HepG2 (cell line): ENCODE measurements around the gene CSNK1D. TPM values are rescaled to one million over a fixed set of nuclear protein-coding genes. Genes with fewer than 3 reads are reported as not detected.

Experiments used
- ATF7 ChIP-seq, 2 experiments: fragments of 450-650 bp in 1 of 2; sonication (generic) in 1 of 2; formaldehyde crosslinking in 1 of 2; IDR thresholded peaks; 2 replicates each; pipeline versions ENCODE4 v1.4.0 to v1.6.1; 2016 to 2020; ENCODE audit warnings: antibody characterized with exemption in 1 of 2, mild to moderate bottlenecking in 1 of 2, missing genetic modification reagents in 1 of 2
- ATRX ChIP-seq: sonication (generic); formaldehyde crosslinking; IDR thresholded peaks from 2 replicates; pipeline ENCODE4 v1.4.0; 2020; ENCODE audit warnings: missing genetic modification reagents, borderline replicate concordance
- FOSL1 ChIP-seq: sonication (generic); formaldehyde crosslinking; IDR thresholded peaks from 2 replicates; pipeline ENCODE4 v1.9.0; 2021; ENCODE audit warnings: missing genetic modification reagents, borderline replicate concordance
- FOXA3 ChIP-seq: IDR thresholded peaks from 2 replicates; pipeline ENCODE4 v1.6.1; 2016; ENCODE audit warnings: missing genetic modification reagents, missing compliant biosample characterization
- GATA4 ChIP-seq: sonication (generic); IDR thresholded peaks from 2 replicates; pipeline ENCODE4 v1.6.1; 2016; ENCODE audit warnings: antibody characterized with exemption, low read depth, borderline replicate concordance
- GPBP1L1 ChIP-seq: sonication (generic); formaldehyde crosslinking; IDR thresholded peaks from 2 replicates; pipeline ENCODE4 v1.5.0; 2020; ENCODE audit warnings: mild to moderate bottlenecking, missing genetic modification reagents
- HMGXB4 ChIP-seq, 2 experiments: sonication (generic) in 1 of 2; formaldehyde crosslinking in 1 of 2; IDR thresholded peaks; 2 replicates each; pipeline versions ENCODE4 v1.4.0 to v1.6.1; 2018 to 2020; ENCODE audit warnings: missing genetic modification reagents in 2 of 2, borderline replicate concordance in 1 of 2, low read depth in 1 of 2, mild to moderate bottlenecking in 1 of 2, missing biosample characterization in 1 of 2
- KIAA2018 ChIP-seq: sonication (generic); formaldehyde crosslinking; IDR thresholded peaks from 2 replicates; pipeline ENCODE4 v1.5.0; 2020; ENCODE audit warnings: mild to moderate bottlenecking, missing genetic modification reagents, borderline replicate concordance
- MIXL1 ChIP-seq: IDR thresholded peaks from 2 replicates; pipeline ENCODE4 v1.6.1; 2016
- MTA1 ChIP-seq: sonication (generic); formaldehyde crosslinking; IDR thresholded peaks from 2 replicates; pipeline ENCODE4 v1.4.0; 2020; ENCODE audit warnings: missing genetic modification reagents, mild to moderate bottlenecking, borderline replicate concordance
- REL ChIP-seq: sonication (generic); formaldehyde crosslinking; conservative IDR thresholded peaks from 2 replicates; pipeline ENCODE4 v1.8.0; 2022; ENCODE audit warnings: mild to moderate bottlenecking, missing genetic modification reagents, moderate library complexity
- SIX4 ChIP-seq: sonication (generic); formaldehyde crosslinking; IDR thresholded peaks from 2 replicates; pipeline ENCODE4 v1.4.0; 2020; ENCODE audit warnings: missing genetic modification reagents
- SMYD3 ChIP-seq: sonication (generic); formaldehyde crosslinking; IDR thresholded peaks from 2 replicates; pipeline ENCODE4 v1.8.1; 2023; ENCODE audit warnings: mild to moderate bottlenecking, missing genetic modification reagents
- THAP11 ChIP-seq: IDR thresholded peaks from 2 replicates; pipeline ENCODE4 v1.6.1; 2016; ENCODE audit warnings: missing biosample characterization, missing genetic modification reagents
- ZNF33B ChIP-seq: sonication (generic); formaldehyde crosslinking; IDR thresholded peaks from 2 replicates; pipeline ENCODE4 v1.5.1; 2020; ENCODE audit warnings: mild to moderate bottlenecking, missing genetic modification reagents
- ZNF432 ChIP-seq: sonication (generic); formaldehyde crosslinking; IDR thresholded peaks from 2 replicates; pipeline ENCODE4 v1.5.0; 2020; ENCODE audit warnings: missing genetic modification reagents, mild to moderate bottlenecking, borderline replicate concordance
- ZNF816 ChIP-seq: sonication (generic); formaldehyde crosslinking; IDR thresholded peaks from 2 replicates; pipeline ENCODE4 v1.8.0; 2022; ENCODE audit warnings: missing genetic modification reagents, mild to moderate bottlenecking, borderline replicate concordance
- polyA plus RNA-seq, 8 experiments: library from polyadenylated mRNA; depleted of rRNA in 3 of 8; stranded (reverse) in 7 of 8; unstranded in 1 of 8; fragments of >200 nt; fragmentation: Illumina TruSeq in 4 of 8; extraction: Trizol in 4 of 8; gene quantifications; 2 replicates each; pipeline versions ENCODE4 v1.2.1 to v1.2.3, GENCODE V29; 2011 to 2016; ENCODE audit warnings: low read depth in 4 of 8, missing spikeins in 1 of 8, mixed read lengths in 1 of 8; ENCODE audit not compliant: insufficient read depth in 1 of 8
- total RNA-seq, 5 experiments: library from RNA; depleted of rRNA; stranded (reverse); fragments of >200 nt; fragmentation: Illumina TruSeq; extraction: Trizol; gene quantifications; 2 replicates each; pipeline ENCODE4 v1.2.3, GENCODE V29; 2016; ENCODE audit warnings: low read depth in 1 of 5

The CSNK1D gene
- total and polyA plus RNA-seq, 2 of the 13 experiments (the other 11 are each of a cell fraction or from before 2014, with no cell fraction given) = 31.5 to 128 TPM

- TF ChIP-seq KIAA2018 (CRISPR knock-in tag) = 0 out of 2 replicates have a peak, but pooled peaks have one; percentile 4
- peak; percentile 27; the same call in 1 of the 2 replicates for TF ChIP-seq REL (CRISPR knock-in tag)
- 0 out of 2 replicates have a peak, but pooled peaks have one; percentile 42 for TF ChIP-seq SIX4 (CRISPR knock-in tag)
- 0 out of 2 replicates have a peak, but pooled peaks have one; percentile 13 for TF ChIP-seq MTA1
- no peak; the same call in 1 of the 2 replicates for TF ChIP-seq MIXL1 (CRISPR knock-in tag)
- TF ChIP-seq FOSL1 (CRISPR knock-in tag) = no peak
- peak; percentile 13; the same call in 1 of the 2 replicates for TF ChIP-seq FOXA3 (CRISPR knock-in tag)
- TF ChIP-seq THAP11 = 0 out of 2 replicates have a peak, but pooled peaks have one; percentile 4
- TF ChIP-seq GPBP1L1 (CRISPR knock-in tag) = no peak
- no peak for TF ChIP-seq ZNF432 (CRISPR knock-in tag)
- no peak for TF ChIP-seq ATF7 (IDR thresholded peaks at IDR 0.05)
- TF ChIP-seq ATF7 (CRISPR knock-in tag; IDR thresholded peaks at IDR 0.05) = peak; percentile 16
- TF ChIP-seq HMGXB4 (CRISPR knock-in tag; IDR thresholded peaks at IDR 0.05; ENCODE audit: borderline replicate concordance in 1 of 2, low read depth in 1 of 2) = 0 out of 4 replicates have a peak, but pooled peaks of 1 of the 2 experiments have one; percentile 21
- peak; percentile 40; the same call in 1 of the 2 replicates for TF ChIP-seq SMYD3 (CRISPR knock-in tag)
- no peak for TF ChIP-seq ATRX (CRISPR knock-in tag)
- no peak for TF ChIP-seq ZNF33B
- TF ChIP-seq ZNF816 (CRISPR knock-in tag) = peak; percentile 63; the same call in 1 of the 2 replicates
- peak; percentile 50; the same call in 1 of the 2 replicates for TF ChIP-seq GATA4
Measured at GRCh38 chr17:82240506-82241182, 32.9 kb downstream of the CSNK1D start (continued).
